ENCODE results near the gene PPP2R5C.
A peak's percentile ranks its signal among the peaks of the same experiment; 100 is the strongest.

The PPP2R5C gene

DNA sequence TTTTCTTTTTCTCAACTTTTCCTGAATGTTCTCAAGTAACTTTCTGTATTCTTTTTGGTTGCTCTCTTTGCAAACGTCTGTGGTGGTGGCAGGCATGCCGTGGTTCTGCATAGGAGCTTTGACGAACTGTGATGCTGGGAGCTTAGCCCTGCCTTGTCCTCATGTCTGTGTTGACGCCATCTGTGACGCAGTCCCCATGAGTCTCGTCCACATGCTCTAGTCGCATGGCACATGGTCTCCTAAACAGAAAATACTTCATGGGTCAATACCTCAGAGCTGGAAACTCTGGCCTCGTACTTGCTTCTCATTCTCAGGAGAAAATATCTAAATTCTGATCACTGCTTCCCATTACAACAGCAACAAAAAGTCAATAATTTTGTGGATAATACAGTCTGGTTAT is 152.6 kb downstream of the PPP2R5C start:
- Histone ChIP-seq H3K4me3 (ENCODE audit: low read depth, low read length) (no peak overlapping the region), H3K9me3 (ENCODE audit: control insufficient read depth, insufficient read depth, low read length) (no peaks in the 10 kb centered on the region)

DNA sequence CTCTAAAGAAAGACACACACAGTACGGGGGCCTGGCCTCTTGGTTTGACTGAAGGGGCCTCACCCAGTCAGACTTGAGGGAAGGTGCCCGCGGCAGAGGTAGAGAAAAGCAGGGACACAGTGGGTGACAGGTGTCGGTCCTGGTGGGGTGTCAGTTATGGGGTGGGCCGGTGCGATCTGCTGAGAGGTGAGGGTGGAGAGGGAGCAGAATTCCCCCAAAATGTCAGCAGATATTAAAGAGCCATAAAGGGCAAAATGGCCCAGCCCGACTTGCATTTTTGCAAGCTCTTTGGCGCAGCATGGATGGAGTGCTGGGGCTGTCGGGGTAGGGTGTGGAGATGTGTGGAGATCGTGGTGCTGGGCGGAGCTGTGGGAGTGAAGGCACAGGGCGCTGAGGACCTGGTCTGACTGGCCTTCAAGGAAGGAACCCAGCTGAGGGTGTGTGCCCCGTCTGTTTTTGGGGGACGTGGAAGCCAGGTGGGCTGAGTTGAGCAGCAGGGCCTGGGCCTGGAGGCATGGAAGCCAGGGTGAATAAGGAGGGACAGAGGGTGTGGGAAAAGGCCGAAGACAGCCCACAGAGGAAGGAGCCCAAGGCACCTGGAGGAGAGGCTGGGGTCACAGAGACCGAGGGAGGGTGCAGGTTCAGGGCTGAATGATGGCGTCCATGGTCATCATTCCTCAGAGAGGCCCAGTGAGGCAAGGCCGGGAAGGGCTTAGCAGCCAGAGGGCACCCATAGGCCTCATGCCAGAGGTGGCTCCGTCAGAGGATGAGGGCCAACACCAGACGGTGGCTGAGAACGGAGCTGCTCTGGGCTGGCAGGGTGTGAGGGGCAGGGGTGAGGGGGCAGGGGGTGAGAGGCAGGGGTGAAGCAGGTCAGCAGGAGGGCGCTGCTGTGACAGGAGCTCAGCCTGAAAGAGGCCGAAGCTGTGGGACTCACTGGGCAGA is 154.6 kb downstream of the PPP2R5C start:
- Histone ChIP-seq H3K9ac (ENCODE audit: low read depth, low read length) (no peak overlapping the region), H3K4me1 (ENCODE audit: control insufficient read depth, insufficient read depth, low read length) (peaks cover 20% of the 10 kb centered on the region), H3K9me3 (ENCODE audit: control insufficient read depth, insufficient read depth, low read length) (no peaks in the 10 kb centered on the region), H3K4me3 (ENCODE audit: low read depth, low read length) (no peak overlapping the region), H3K36me3 (ENCODE audit: control insufficient read depth, insufficient read depth, low read length) (no peaks in the 10 kb centered on the region), H3K27me3 (ENCODE audit: control insufficient read depth, insufficient read depth, low read length) (no peaks in the 10 kb centered on the region)

More for the DNA sequence above, 152.6 kb downstream of the PPP2R5C start:
- H3K27me3 ChIP-seq (ENCODE audit: control insufficient read depth, insufficient read depth, low read length) = no peaks in the 10 kb centered on the region
- peaks cover 4% of the 10 kb centered on the region for H3K36me3 ChIP-seq (ENCODE audit: control insufficient read depth, insufficient read depth, low read length)
- H3K9ac ChIP-seq (ENCODE audit: low read depth, low read length) = no peak overlapping the region
- peaks cover 18% of the 10 kb centered on the region for H3K4me1 ChIP-seq (ENCODE audit: control insufficient read depth, insufficient read depth, low read length)

DNA sequence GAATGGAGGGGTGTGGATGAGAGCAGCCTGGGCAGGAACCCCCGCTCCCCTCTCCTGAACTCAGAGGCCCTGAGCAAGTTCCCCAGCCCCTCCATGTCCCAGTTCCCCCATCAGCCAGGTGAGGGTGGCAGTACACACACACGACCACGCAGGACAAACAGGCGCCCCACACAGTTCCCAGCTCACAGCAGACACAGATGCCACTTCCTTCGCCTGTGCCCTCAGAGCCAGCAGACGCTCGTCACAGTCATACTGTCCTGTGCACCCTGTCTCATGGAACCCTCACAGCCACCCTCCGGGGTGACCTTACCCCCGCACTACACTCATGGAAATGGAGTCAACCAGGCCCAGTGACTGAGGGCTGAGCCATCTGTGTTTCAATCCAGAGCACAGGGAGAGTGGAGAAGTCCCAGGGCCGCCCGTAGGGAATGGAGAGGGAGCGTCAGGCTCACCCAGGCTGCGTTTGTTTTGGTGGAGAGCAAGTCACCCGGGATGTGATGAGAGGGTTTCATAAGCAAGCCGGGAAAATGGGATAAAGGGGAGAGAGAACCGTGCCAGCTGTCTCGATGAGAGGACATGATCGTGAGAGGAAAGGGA is 155.4 kb downstream of the PPP2R5C start:
- no peaks in the 10 kb centered on the region for H3K9me3 ChIP-seq (ENCODE audit: control insufficient read depth, insufficient read depth, low read length)
- H3K9ac ChIP-seq (ENCODE audit: low read depth, low read length) = no peak overlapping the region
- H3K36me3 ChIP-seq (ENCODE audit: control insufficient read depth, insufficient read depth, low read length) = no peaks in the 10 kb centered on the region
- peaks cover 20% of the 10 kb centered on the region for H3K4me1 ChIP-seq (ENCODE audit: control insufficient read depth, insufficient read depth, low read length)
- H3K27me3 ChIP-seq (ENCODE audit: control insufficient read depth, insufficient read depth, low read length) = no peaks in the 10 kb centered on the region
- peak overlapping the region; percentile 4 for H3K4me3 ChIP-seq (ENCODE audit: low read depth, low read length)

DNA sequence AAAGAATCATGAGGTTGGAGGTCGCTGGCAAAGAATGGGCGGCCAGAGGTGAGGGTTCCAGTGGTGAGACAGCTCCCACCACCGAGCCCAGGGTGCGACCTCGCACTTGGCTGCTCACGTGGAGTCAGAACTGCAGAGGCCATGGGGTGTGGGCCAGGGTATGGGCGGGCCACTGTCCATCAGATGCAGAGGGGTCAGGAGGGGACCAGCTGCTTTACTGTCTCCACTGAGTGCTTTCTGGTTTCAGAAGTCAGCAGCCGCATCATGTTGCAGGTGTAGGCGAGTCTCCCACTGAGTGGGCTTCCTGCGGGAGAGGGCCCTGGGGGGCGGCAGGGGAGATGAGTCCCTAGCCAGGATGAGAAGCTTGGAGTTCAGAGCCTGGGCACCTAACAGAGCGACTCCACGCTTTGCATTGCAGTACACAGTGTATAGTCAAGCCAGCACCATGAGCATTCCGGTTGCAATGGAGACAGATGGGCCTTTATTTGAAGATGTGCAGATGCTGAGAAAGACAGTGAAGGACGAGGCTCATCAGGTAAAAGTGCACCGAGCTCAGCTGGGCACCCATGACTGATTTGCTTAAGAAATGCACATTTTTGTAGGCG is 156.0 kb downstream of the PPP2R5C start:
- Histone ChIP-seq H3K9me3 (ENCODE audit: control insufficient read depth, insufficient read depth, low read length) (no peaks in the 10 kb centered on the region), H3K4me3 (ENCODE audit: low read depth, low read length) (peak overlapping the region; percentile 4), H3K27me3 (ENCODE audit: control insufficient read depth, insufficient read depth, low read length) (no peaks in the 10 kb centered on the region), H3K9ac (ENCODE audit: low read depth, low read length) (no peak overlapping the region), H3K4me1 (ENCODE audit: control insufficient read depth, insufficient read depth, low read length) (peaks cover 20% of the 10 kb centered on the region), H3K36me3 (ENCODE audit: control insufficient read depth, insufficient read depth, low read length) (no peaks in the 10 kb centered on the region)

DNA sequence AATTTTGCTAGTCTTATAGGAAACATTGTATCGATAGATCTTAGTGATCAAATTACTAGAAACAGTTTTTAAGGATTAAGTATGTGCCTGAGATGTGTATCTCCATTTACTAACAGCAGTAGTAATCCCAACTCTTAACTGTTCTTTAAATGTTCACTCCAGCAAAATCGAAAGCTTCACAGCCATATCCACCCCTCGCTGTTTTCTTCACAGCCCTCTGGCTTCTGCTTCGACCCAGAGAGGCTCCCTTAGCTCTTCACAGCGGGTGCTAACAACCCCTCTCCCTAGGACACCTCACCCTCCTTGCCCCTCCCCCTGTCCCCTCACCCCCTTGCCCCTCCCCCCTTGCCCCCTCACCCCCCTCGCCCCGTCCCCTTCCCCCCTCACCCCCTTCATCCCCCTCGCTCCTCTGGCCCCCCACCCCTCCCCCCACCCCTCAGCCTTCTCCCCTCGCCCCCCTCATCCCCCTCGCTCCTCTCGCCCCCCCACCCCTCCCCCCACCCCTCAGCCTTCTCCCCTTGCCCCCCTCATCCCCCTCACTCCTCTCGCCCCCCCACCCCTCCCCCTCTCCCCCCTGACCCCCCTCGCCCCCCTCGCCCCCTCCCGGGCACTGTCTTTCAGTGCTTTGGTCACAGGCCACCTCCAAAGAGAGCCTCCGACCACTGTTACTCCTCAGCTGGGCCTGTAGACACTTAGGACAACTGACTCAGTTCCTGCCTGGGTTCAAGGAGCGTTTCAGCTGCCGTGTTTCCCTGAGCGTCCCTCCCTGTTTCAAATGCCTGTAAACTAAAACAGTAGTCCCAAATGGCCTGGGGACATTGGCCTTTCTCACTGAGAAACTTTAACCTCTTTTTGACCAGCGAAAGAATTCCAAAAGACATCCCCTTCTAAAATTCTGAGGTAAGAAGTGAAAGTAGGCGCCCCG is 156.8 kb downstream of the PPP2R5C start:
- peak overlapping the region; percentile 4 for H3K4me3 ChIP-seq (ENCODE audit: low read depth, low read length)
- no peak overlapping the region for H3K9ac ChIP-seq (ENCODE audit: low read depth, low read length)
- H3K27me3 ChIP-seq (ENCODE audit: control insufficient read depth, insufficient read depth, low read length) = no peaks in the 10 kb centered on the region
- H3K9me3 ChIP-seq (ENCODE audit: control insufficient read depth, insufficient read depth, low read length) = no peaks in the 10 kb centered on the region
- H3K4me1 ChIP-seq (ENCODE audit: control insufficient read depth, insufficient read depth, low read length) = peaks cover 20% of the 10 kb centered on the region
- no peaks in the 10 kb centered on the region for H3K36me3 ChIP-seq (ENCODE audit: control insufficient read depth, insufficient read depth, low read length)

DNA sequence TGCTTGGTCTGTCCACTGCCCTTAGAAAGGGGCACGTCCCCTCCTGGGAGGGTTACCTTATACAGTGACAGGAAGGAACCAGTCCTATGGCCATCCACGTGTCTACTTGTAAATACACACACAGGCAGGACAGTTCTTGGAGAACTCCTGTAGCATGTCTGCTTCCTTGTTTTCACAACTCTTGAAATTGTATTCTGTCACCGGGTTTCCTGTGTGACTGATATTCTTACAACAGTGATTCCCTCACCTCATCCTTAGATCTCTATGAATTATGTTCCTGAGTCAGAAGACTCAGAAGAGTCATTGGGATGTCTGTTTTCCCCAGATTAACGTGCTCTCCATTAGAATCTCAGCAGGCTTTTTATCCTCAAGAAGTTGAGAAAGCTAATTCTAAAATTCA is 158.8 kb downstream of the PPP2R5C start:
- Histone ChIP-seq H3K36me3 (ENCODE audit: control insufficient read depth, insufficient read depth, low read length) (peaks cover 2% of the 10 kb centered on the region), H3K4me3 (ENCODE audit: low read depth, low read length) (no peak overlapping the region), H3K27me3 (ENCODE audit: control insufficient read depth, insufficient read depth, low read length) (no peaks in the 10 kb centered on the region), H3K9ac (ENCODE audit: low read depth, low read length) (no peak overlapping the region), H3K4me1 (ENCODE audit: control insufficient read depth, insufficient read depth, low read length) (peaks cover 24% of the 10 kb centered on the region), H3K9me3 (ENCODE audit: control insufficient read depth, insufficient read depth, low read length) (no peaks in the 10 kb centered on the region)

DNA sequence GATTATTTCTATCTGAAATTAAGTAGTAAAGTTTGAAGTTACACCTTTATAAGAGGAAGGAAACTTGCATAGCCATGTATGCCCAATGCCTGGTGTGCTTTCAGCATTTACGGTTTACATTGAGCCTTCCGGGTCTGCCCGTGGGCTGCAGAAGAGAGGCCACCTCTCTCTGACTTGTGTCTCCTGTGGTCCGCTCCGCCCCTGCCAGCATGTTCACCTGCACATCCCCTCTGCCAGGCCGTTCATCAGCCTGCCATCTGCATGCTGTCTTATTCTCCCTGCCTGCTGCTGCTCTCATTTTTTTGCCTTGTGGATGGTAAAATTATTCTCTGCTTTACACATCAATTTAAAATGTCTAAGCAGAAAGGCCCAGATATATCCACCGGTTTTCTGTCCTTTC is 161.4 kb downstream of the PPP2R5C start:
- peaks cover 13% of the 10 kb centered on the region for H3K4me1 ChIP-seq (ENCODE audit: control insufficient read depth, insufficient read depth, low read length)
- no peak overlapping the region for H3K4me3 ChIP-seq (ENCODE audit: low read depth, low read length)
- H3K9me3 ChIP-seq (ENCODE audit: control insufficient read depth, insufficient read depth, low read length) = no peaks in the 10 kb centered on the region
- H3K9ac ChIP-seq (ENCODE audit: low read depth, low read length) = no peak overlapping the region
- no peaks in the 10 kb centered on the region for H3K27me3 ChIP-seq (ENCODE audit: control insufficient read depth, insufficient read depth, low read length)
- H3K36me3 ChIP-seq (ENCODE audit: control insufficient read depth, insufficient read depth, low read length) = peaks cover 3% of the 10 kb centered on the region

DNA sequence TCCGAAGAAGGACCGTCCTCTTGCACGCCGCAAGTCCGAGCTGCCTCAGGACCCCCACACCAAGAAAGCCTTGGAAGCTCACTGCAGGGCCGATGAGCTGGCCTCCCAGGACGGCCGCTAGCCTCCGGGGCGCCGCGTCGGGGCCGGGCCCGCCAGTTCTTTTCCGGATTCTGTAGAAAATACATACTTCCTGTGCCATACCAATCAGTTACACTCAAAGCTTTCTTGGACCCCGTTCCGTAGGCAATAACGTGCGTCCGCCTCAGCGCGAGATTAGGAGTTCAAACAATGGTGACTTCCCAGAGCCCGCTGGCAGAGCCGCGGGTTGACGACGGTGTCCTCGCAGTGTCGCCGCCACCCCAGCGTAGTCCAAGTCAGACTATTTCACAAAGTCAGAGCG is 163.6 kb downstream of the PPP2R5C start:
- Histone ChIP-seq H3K9ac (ENCODE audit: low read depth, low read length) (no peak overlapping the region), H3K4me3 (ENCODE audit: low read depth, low read length) (no peak overlapping the region), H3K36me3 (ENCODE audit: control insufficient read depth, insufficient read depth, low read length) (peaks cover 3% of the 10 kb centered on the region), H3K27me3 (ENCODE audit: control insufficient read depth, insufficient read depth, low read length) (no peaks in the 10 kb centered on the region), H3K9me3 (ENCODE audit: control insufficient read depth, insufficient read depth, low read length) (no peaks in the 10 kb centered on the region), H3K4me1 (ENCODE audit: control insufficient read depth, insufficient read depth, low read length) (peaks cover 5% of the 10 kb centered on the region)

DNA sequence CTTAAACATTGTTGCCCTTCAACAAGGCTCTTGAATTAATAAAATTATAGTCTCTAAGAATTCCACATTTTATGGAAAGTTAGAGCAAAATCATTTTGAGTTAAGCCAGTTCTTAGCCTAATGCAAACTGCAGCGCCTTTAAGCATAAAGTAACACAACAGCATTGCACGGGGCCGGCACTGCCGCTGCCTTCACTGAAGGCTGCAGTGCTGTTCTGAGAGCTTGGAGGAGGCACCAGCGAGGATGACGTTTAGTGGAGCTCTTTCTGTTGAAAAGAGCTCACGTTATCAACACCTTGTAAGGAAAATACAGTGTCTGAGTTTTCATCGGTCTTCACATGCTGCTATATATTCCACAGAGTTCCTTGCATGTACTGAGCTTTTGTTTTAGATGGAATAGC is 164.6 kb downstream of the PPP2R5C start:
- no peak overlapping the region for H3K4me3 ChIP-seq (ENCODE audit: low read depth, low read length)
- peaks cover 3% of the 10 kb centered on the region for H3K36me3 ChIP-seq (ENCODE audit: control insufficient read depth, insufficient read depth, low read length)
- H3K27me3 ChIP-seq (ENCODE audit: control insufficient read depth, insufficient read depth, low read length) = no peaks in the 10 kb centered on the region
- no peak overlapping the region for H3K9ac ChIP-seq (ENCODE audit: low read depth, low read length)
- H3K9me3 ChIP-seq (ENCODE audit: control insufficient read depth, insufficient read depth, low read length) = no peaks in the 10 kb centered on the region
- peaks cover 5% of the 10 kb centered on the region for H3K4me1 ChIP-seq (ENCODE audit: control insufficient read depth, insufficient read depth, low read length)

DNA sequence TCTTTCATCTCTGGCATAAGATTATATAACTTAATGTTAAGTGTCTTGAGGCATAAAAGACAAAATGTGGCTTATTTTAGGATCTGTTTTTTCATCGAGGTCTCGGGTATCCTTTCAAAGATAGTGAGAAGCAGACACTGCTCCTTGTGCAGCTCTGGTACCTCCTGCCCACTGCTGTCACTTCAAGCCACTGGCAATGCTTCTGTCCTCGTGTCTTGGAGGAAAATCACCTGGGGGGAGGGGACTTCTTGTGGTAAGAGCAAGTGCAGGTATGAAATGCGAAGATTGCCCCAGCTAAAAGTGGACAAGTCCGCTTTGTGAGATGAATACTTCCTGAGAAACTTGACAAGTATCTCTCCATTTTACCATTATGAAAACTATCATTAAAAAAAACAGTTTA is 165.1 kb downstream of the PPP2R5C start:
- H3K36me3 ChIP-seq (ENCODE audit: control insufficient read depth, insufficient read depth, low read length) = peaks cover 3% of the 10 kb centered on the region
- H3K4me3 ChIP-seq (ENCODE audit: low read depth, low read length) = no peak overlapping the region
- no peak overlapping the region for H3K9ac ChIP-seq (ENCODE audit: low read depth, low read length)
- no peaks in the 10 kb centered on the region for H3K9me3 ChIP-seq (ENCODE audit: control insufficient read depth, insufficient read depth, low read length)
- no peaks in the 10 kb centered on the region for H3K27me3 ChIP-seq (ENCODE audit: control insufficient read depth, insufficient read depth, low read length)
- peaks cover 5% of the 10 kb centered on the region for H3K4me1 ChIP-seq (ENCODE audit: control insufficient read depth, insufficient read depth, low read length)

DNA sequence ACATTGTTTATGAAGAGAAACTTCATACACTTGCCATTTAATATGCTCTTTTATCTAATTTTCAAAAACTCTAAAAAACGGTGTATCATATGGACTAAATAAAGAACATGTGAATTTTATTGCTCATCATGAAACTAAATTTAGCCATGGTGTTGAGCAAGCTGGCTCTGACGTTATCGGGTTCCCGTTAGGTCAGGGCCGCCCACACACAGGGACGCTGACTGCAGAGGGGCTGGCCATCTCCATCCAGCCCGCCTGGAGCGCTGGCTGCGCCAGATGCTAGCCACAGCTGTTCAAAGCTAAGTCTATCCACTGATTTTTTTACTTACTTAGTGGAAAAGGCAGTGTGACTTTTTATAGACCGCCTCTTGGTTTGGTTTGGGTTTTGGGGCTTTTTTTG is 166.3 kb downstream of the PPP2R5C start:
- no peak overlapping the region for H3K9ac ChIP-seq (ENCODE audit: low read depth, low read length)
- H3K4me3 ChIP-seq (ENCODE audit: low read depth, low read length) = no peak overlapping the region
- H3K4me1 ChIP-seq (ENCODE audit: control insufficient read depth, insufficient read depth, low read length) = peaks cover 5% of the 10 kb centered on the region
- H3K36me3 ChIP-seq (ENCODE audit: control insufficient read depth, insufficient read depth, low read length) = peaks cover 3% of the 10 kb centered on the region
- no peaks in the 10 kb centered on the region for H3K27me3 ChIP-seq (ENCODE audit: control insufficient read depth, insufficient read depth, low read length)
- H3K9me3 ChIP-seq (ENCODE audit: control insufficient read depth, insufficient read depth, low read length) = no peaks in the 10 kb centered on the region

Measured in iPS-15b (cell line).